Heart left ventricle (tissue), 13 donors: ENCODE results near the gene STIM2.

Experiments
- CTCF ChIP-seq, 12 donors: fragments of 200-600 bp; sonication (generic) in 4 of 12; IDR thresholded peaks; one replicate each; pipeline versions ENCODE4 v1.5.0 to v1.8.0; 2018 to 2022; ENCODE audit warnings: antibody characterized with exemption in 12 of 12, mild to moderate bottlenecking in 5 of 12
- POLR2A ChIP-seq, 2 donors: fragments of 450-650 bp; IDR thresholded peaks; one replicate each; pipeline ENCODE4 v1.6.1; 2017; ENCODE audit warnings: antibody characterized with exemption in 2 of 2, mild to moderate bottlenecking in 2 of 2, moderate library complexity in 2 of 2
- donor health status: ischemic (EF 13 %, LVEDD 7.1; RV severe dilation, severe dysfunction).
- donor health status: DM: no; HTN: yes; CAD: no.
- donor health status: DM: no; HTN: no; CAD: no.
- donor health status: ischemic (EF 25% LVEDD 6.9; RV normal size, moderate dysfunction).
- donor health status: ischemic (EF 25% LVEDD 5.7; RV mildly dilated, moderate dysfunction).
- donor health status: ischemic (EF 35%, LVEDD 5.7; RV mildly dilated, moderate dysfunction).
- donor health status: nonischemic (EF 11% LVEDD 7.7; RV severe dilation, severe dysfunction).
- donor health status: DM: yes; HTN: yes; CAD: no.
- donor health status: PGD.
- donor health status: ischemic (EF 29% LVEDD 5.4; RV normal size, mild dysfunction).
- donor health status: nonischemic (EF 23%, LVEDD 6.1; RV moderate dilation, normal function).

DNA sequence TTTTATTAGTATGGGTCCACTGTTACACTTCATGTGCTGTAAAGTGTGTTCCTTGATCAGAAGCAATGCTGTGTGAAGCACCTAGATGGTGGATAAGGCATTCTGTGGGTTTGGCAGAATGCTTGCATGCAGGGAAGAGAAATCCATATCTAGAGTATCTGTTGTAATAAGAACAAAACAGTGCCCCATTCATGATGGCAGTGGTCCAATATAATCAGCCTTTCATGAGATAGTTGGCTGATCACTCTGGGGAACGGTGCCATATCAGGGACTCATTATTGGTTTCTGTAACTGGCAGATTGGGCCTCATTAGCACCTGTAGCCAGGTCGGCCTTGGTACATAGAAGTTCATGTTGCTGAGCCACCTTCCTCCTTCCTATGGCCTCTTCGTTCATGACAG lies 28.7 kb downstream of the STIM2 start:
- TF ChIP-seq CTCF (IDR thresholded peaks at IDR 0.05) (no peak), POLR2A (IDR thresholded peaks at IDR 0.05) (no peak)
